GM21737 (cell line): Measurements from ENCODE around the gene B3GNT4.
"Not testable (repeated sequence)": the region's sequence is repeated elsewhere in the genome, so short reads cannot be mapped to it uniquely, and the experiment has no call there.

ENCODE experiments used
- ATAC-seq: cut with Tn5 transposase; IDR thresholded peaks from one replicate; pipeline ENCODE4 v1.9.1; 2021; ENCODE audit warnings: mild to moderate bottlenecking, moderate library complexity; ENCODE audit not compliant: unreplicated experiment

The B3GNT4 gene

DNA sequence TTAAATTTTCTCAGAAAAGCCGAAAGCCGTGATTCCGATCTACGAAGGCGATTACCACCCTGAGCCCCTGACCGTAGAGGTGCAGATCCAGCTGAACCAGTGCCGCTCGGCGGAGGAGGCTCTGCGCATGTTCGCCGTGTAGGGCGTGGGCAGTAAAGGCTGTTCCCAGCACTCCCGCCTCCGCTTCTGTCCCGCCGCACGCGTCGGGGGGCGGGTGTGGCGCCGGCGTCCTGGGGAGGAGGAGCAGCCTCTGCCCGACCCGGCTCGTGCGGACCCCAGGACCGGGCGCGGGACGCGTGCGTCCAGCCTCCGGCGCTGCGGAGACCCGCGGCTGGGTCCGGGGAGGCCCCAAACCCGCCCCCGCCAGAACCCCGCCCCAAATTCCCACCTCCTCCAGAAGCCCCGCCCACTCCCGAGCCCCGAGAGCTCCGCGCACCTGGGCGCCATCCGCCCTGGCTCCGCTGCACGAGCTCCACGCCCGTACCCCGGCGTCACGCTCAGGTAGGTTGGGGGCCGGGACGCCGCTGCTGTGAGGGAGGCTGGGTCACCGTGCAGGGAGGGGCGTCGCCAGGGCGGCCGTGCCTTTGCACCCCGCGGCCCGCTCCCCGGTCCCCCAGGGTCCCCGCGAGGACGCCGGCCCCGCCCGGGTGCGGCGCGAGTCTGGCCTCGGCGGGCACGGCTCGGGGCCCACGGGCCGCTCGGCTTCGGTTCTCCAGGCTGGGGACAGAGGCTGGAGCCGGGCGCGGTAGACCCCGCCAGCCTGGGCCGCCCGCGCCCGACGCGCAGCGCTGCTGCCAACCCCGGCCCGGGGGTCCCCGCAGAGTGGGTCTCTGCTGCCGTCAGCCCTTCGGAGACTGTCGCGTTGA lies at the start of gene B3GNT4:
Gene B3GNT4 (plus strand): TSS at position 409 of the 866 bp plus-strand sequence. CDS start 910 bp downstream, outside the sequence.
- ATAC-seq: no peak

DNA sequence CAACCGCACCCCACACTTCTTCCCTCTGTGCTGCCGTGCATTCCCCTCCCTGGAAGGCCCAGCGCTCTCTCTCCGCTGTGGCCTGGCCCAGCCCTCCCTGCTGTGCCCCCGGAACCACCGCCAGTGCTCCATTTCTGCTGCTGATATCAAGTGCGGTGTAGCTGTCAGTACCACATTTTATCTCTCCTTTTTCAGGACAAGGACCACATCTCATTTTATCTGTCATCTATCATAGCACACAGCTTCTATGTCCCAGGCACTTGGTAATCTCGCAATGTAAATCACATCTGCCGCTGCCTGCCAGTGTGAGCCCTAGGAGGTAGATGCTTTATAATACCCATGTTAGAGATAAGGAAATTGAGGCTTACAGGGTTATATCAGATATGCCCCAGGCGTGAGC lies 47.8 kb upstream of the B3GNT4 start:
- ATAC-seq: no peak

DNA sequence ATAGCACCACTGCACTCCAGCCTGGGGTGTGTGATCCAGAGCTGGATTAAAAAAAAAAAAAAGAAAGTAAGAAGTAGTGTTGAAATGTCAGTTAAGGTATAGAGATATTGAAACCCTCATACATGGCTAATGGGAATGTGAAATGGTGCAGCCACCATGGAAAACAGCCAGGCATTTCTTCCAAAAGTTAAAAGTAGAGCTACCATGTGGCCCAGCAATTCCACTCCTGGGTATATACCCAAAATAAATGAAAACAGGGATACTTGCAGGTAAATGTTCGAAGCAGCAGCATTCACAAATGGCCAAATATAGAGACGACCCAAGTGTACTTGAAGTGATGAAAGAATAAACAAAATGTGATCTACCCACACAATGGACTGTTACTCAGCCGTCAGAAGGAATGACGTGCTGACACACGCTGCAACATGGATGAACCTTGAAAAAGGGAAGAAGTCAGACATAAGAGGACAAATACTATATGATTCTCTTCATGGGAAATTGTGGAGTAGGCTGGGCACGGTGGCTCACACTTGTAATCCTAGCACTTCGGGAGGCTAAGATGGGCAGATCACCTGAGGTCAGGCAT lies 44.7 kb upstream of the B3GNT4 start:
- no peak for ATAC-seq

DNA sequence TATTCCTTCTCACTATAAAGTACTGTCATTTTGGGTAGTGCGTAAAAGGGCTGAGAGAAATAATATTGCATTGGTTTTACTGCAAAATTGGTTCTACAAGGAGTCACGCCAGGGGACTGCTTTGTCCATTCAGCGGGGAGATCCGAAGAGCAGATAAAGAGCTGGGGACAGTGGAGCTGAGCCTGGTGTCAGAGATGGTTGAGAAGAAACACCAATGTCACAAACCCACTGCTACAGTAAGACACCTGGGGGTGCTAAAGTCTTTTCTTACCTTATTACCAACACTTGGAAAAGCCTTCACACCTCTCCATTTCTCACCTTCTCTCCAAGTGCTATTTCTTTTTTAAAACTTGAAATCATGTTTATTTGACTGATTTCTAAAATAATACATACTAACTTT lies 43.6 kb upstream of the B3GNT4 start:
- no peak for ATAC-seq

DNA sequence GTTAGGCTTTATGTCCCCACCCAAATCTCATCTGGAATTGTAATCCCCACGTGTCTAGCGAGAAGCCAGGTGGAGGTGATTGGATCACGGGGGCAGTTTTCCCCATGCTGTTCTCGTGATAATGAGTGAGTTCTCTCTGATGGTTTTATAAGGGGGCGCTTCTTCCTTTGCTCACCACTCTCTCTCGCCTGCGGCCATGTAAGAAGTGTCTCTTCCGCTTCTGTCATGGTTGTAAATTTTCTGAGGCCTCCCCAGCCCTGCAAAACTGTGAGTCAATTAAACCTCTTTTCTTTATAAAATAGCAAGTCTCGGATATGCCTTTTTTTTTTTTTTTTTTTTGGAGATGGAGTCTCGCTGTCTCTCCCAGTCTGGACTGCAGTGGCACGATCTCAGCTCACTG lies 42.7 kb upstream of the B3GNT4 start:
- no peak for ATAC-seq

DNA sequence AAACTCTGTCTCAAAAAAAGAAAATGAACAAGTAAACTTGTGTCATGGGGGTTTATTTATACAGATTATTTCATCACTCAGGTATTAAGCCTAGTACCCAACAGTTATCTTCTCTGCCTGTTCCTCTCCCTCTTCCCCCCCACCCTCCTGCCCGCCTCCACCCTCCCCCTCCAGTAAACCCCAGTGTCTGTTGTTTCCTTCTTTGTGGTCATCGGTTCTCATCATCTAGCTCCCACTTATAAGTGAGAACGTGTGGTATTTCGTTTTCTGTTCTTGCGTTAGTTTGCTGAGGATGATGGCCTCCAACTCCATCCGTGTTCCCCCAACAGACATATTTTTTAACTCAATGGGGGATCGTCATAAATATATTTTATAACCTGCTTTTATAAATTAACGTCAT lies 41.8 kb upstream of the B3GNT4 start:
- ATAC-seq: no peak

DNA sequence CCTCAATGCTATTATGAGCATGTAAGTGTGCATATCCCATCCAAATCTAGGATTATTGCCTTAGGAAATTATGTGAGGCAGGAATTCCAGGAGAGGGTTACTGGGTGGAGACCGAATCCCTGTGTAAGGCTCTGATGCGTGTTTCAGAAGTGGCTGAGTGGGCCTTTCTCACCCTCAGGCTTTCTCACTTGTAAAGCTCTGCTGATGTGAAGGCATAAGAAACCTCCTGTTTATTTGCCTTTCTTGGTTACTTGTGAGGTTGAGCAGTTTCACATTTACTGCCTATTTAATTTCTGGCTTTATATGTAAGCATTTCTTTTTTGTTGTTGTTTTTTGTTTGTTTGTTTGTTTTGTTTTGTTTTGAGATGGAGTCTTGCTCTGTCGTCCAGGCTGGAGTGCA lies 40.5 kb upstream of the B3GNT4 start:
- no peak for ATAC-seq

DNA sequence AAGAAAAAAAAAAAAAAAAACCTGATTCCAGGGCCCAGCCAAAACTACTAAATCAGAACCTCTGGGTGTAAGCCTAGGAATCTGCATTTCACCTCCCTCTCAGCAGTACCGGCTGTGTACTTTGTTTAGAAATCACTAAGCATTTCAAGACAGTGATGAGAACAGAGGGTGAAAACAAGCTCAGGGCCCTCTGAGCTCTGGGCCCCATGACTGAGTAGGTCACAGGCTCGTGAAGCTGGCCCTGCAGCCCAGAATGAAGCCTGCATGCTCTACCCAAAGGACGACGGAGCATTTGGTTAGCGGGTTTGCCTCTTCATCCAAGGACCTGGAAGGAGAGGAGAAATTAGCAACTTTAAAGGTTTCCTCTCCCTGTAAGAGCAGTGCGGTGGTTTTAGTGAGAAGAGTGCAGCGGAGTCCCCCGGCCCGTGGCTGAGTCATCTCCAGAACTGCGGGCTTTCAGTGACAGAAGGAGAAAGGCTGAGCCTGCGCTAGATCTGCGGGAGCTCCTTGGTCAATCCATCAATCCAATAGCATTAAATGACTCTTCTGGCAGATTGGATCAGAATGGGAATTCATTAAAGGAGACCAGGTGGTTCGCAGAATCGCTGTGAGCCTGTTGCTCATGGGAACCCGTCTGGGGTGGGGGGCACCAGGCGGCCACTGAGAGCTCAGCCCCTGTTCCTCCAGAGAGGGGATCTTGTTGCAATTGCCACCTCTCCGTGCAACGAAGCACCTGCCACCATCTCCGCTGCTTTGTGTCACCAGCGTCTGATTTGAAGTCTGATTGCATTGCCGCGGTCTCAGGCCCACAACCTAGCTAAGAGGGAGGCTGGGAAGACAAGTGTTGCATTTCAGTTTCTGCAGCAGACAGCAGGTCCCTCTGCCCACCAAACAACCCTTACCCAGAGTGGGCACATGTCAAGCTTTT lies 36.8 kb upstream of the B3GNT4 start:
- ATAC-seq: no peak

DNA sequence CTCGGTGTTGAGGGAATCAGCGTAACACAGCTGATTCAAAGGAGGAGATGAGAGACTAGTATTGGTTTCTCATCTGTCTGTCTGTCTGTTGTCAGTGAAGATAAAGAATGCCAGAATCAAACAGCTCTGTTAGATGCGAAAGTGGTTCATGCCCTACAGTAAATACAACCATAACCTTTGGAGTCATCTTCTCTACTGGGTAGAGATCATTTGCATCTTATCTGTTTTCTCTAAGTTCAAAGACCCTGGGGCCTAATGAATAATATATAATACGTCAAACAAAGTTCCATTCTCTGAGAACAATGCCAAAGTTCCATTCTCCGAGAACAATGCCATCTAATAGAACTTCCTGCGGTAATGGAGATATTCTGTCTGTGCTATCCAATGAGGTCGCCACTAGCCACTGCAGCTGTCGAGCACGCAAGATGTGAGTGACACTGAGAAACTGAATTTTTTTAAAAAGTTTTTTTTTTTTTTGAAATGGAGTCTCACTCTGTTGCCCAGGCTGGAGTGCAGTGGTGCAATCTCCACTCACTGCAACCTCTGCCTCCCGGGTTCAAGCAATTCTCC lies 36.1 kb upstream of the B3GNT4 start:
- ATAC-seq: no peak

DNA sequence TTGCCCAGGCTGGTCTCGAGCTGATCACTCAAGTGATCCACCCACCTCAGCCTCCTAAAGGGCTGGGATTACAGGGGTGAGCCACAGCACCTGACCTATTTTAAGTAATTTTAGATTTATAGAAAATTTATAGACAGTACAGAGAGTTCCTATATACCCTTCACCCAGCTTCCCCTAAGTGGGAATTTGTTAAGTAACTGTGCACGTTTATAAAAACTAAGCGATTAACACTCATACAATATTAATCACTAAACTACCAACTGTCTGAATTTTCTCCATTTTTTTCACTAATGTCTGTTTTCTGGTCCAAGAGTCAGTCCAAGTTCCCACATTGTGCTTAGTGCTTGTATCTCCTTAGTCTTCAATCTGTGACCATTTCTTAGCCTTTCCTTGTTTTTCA lies 35.0 kb upstream of the B3GNT4 start:
- ATAC-seq: no peak

DNA sequence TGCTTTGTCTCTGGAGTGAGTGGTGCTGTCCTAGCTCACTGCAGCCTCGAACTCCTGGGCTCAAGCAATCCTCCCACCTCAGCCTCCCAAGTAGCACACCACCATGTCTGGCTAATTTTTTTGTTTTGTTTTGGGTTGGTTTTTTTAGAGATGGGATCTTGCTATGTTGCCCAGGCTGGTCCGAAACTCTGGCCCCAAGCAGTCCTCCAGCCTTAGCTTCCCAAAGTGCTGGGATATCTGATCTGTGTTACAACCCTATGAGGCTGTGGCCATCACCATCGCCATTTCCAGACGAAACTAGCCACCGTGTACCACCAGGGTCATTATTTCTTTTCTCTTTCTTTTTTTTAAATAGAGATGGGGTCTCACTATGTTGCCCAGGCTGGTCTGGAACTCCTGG lies 32.1 kb upstream of the B3GNT4 start:
- no peak for ATAC-seq

DNA sequence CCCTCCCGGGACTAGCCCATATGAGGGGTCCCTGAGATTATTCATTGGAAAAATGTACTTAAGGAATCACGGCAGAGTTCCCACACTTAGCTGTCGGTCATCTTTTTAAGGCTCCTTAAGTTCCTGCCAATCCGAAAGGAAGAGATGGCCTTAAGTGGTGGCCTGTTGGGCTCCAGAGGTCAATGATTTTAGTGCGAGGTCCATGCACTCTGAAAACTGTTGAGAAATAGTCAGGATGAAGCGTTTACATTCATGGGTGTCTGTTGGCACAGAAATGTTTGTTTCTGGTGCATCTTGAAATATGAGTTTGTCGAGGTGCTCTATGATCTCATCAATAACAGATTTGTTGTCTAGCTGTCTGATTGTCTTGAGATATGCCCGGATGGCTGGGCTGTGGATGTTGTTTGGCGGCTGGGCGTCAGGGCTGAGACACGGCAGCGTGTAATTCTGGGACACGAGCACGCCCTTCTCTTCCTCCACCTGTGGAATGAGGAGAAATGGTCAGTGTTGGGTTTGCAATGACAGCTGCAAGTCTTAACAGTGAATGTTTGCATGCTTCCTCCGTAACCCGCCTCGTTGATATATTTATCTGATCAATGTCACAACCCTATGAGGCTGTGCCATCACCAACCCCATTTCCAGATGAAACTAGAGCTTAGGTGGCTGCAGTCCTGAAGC lies 31.1 kb upstream of the B3GNT4 start:
- no peak for ATAC-seq

DNA sequence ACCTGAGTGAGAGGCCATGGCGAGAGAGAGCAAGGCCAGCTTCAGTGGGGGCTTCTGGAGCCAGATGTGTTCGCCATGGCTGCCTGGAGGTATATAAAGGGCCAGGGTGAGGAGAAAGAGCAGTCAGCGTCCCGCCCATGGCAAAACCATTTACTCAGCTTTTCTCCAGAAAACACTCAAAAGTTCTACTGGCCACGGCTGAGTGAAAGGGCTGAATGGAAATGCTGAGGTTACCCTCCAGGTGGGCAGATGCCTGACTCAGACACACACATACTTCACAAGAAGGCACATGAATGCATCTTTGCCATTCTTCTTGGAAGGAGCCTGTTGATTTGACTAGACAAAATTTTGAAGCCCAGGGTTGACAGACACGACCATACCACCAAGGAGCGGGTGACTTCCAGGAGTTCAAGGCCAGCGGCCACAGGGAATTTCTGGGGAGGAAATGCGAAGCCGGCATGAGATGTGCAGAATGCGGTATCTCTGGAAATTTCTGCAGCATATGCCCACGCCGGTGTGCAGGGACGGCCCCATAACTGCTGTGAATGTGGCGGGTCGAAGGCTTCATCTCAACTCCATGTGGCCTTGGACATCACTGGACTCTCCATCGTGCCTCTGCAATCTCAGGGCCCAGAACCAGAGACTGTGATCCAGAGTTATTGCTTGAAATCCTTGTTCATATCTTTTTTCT lies 29.2 kb upstream of the B3GNT4 start, which contains the start of gene IL31:
Gene IL31 (minus strand): TSS at position 67 of the 691 bp plus-strand sequence. CDS start 49 bp downstream, at position 18.
- ATAC-seq: no peak

DNA sequence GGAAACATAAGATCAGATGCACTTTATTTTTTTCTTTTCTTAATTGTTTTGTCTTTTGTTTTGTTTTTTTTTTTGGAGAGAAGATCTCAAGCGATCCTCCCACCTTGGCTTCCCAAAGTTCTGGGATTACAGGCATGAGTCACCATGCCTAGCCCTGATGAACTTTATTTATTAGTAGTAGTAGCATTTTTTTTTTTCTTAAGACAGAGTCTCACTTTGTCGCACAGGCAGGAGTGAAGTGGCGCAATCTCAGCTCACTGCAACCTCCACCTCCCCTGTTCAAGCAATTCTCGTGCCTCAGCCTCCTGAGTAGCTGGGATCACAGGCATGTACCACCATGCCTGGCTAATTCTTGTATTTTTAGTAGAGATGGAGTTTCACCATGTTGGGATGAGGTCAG lies 27.0 kb upstream of the B3GNT4 start:
- not testable (repeated sequence) for ATAC-seq

DNA sequence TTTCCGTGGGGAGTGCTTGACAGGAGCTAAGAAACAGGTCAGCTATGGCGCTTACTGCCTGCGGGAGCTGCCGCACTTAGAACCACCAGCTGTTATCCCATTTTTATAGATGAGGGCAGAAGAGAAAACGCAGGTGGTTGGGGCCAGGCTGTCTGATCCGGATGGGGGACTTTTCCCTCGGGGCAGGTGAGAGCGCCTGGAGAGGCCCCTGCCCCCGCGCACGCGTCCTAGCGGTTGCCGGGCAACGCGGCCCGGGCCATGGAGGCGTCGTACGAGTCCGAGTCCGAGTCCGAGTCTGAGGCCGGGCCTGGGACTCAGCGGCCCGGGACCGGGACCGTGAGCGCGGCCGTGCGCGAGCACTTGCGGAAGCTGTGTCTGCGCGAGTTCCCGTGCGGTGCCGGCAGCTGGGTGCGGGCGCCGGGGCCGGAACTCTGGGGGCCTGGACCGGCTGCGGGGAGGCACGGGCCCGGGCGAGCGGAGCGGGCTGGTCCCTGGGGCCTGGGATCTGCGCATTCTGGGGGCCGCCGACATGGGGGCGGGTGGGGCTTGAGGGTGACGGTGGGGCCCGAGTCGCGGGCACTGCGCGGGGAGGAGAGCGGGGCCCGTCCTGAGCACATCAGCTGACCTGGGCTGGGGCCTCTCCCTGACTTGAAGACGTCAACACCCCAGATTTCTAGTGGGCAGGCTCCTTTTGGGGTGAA lies 20.5 kb upstream of the B3GNT4 start, which contains the start of gene LRRC43:
Gene LRRC43 (plus strand): TSS at position 237 of the 701 bp plus-strand sequence. CDS start 22 bp downstream, at position 259.
- no peak for ATAC-seq

DNA sequence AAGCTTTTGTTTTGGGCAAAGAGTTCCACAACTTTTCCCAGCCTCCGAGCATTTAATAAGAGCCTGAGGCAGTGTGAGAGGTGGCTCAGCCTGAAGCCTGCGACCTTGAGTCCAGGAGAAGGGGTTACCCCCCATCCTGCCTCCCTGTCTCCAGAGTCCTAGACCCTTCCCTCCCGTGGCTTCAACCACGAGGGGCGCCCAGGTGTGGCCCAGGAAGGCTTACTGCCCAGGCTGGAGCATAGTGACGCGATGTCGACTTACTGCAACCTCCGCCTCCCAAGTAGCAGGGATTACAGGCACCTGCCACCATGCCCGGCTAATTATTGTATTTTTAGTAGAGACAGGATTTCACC lies 19.9 kb upstream of the B3GNT4 start:
- no peak for ATAC-seq

DNA sequence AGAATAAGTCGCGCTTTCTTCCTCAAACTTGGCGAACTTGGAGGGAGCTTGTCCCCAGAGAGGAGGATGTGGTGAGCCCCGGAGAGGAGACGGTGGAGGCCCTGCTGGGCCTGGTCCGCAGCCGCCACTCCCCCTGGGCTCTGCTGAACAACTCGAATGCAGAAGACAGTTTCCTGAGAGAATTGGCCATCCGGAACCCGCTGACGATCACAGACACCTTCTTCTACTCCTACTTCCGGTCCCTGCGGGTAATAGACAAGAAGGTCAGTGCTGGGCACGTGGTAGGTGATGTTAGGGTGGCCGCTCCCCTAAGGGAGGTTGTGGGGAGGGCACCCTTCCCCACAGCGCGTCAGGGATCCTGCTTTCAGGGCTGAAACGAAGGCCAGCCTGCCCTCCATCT lies 19.0 kb upstream of the B3GNT4 start:
- ATAC-seq: no peak

DNA sequence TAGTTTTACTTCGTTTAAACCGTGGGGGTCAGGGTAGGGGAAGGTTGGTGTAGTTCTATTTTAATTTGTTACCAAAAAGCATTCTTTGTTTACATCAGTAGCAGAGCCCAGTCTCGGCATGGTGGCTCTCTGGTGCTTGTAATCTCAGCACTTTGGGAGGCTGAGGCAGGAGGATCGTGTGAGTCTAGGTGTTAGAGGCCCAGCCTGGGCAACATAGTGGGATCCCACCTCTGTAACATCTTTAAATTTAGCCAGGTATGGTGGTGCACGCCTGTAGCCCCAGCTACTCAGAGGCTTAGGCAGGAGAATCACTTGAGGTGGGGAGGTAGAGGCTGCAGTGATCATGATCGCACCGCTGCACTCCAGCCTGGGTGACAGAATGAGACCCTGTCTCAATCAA lies 18.4 kb upstream of the B3GNT4 start:
- no peak for ATAC-seq

DNA sequence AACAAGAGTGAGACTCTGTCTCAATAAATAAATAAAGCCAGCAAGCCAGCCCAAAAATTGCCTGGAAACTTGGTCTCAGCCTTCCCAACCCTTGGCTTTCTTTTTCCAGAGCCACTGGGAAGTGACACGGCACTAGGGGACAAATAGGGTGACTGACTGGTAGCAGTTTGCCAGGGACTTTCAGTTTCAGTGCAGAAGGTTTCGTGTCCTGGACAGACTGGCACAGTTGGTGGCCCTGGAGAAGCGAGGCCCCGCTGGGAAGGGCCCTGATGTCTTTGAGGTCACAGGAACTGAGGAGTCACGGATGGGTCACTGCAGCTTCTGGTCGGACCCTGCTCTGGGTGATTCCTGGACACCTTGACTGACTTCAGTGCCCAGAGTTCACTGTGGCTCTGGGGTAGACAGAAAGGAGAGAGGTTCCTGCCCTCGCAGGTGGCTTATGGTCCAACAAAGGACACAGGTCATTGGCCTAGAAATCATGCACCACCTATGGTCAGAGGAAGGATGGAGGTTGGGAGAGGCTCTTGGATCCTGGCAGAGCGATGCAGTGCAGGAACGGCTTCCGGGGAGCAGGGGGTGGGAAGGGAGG lies 17.9 kb upstream of the B3GNT4 start:
- ATAC-seq: no peak
